Mesenchymal stem cell (in vitro differentiated cells and primary cell): ENCODE measurements around the gene CYFIP2.

Experiments
- DNase-seq: peaks from one replicate; pipeline ENCODE4 v3.0.0-alpha.2; 2013
- H2AFZ ChIP-seq: one replicate; pipeline ENCODE4 v1.6.1; 2013; ENCODE audit warnings: low read depth, mild to moderate bottlenecking, control low read depth, inconsistent platforms, low read length, moderate library complexity
- H2AK5ac ChIP-seq: 2 replicates; pipeline ENCODE4 v1.6.1; 2013; ENCODE audit warnings: low read length, moderate library complexity, mild to moderate bottlenecking, inconsistent platforms; ENCODE audit not compliant: severe bottlenecking
- H2BK120ac ChIP-seq: one replicate; pipeline ENCODE4 v1.6.1; 2013; ENCODE audit warnings: low read depth, mild to moderate bottlenecking, inconsistent platforms, low read length, moderate library complexity
- H2BK12ac ChIP-seq, 2 experiments: one replicate each; pipeline ENCODE4 v1.6.1; 2013; ENCODE audit warnings: inconsistent platforms in 2 of 2, low read length in 2 of 2, mild to moderate bottlenecking in 2 of 2, moderate library complexity in 2 of 2, control low read depth in 1 of 2
- H2BK15ac ChIP-seq: one replicate; pipeline ENCODE4 v1.6.1; 2013; ENCODE audit warnings: mild to moderate bottlenecking, low read depth, inconsistent platforms; ENCODE audit not compliant: poor library complexity, severe bottlenecking
- H2BK5ac ChIP-seq: 2 replicates; pipeline ENCODE4 v1.6.1; 2013; ENCODE audit warnings: low read depth, mild to moderate bottlenecking, low read length, control low read depth, inconsistent platforms; ENCODE audit not compliant: poor library complexity, severe bottlenecking
- H3K14ac ChIP-seq, 2 experiments: one replicate each; pipeline ENCODE4 v1.6.1; 2013; ENCODE audit warnings: inconsistent platforms in 2 of 2, low read length in 2 of 2, control low read depth in 1 of 2, mild to moderate bottlenecking in 1 of 2, moderate library complexity in 1 of 2
- H3K18ac ChIP-seq, 2 experiments: one replicate each; pipeline ENCODE4 v1.6.1; 2013; ENCODE audit warnings: inconsistent platforms in 2 of 2, low read length in 2 of 2, control low read depth in 1 of 2, low read depth in 1 of 2, mild to moderate bottlenecking in 1 of 2
- H3K23ac ChIP-seq, 2 experiments: one replicate each; pipeline ENCODE4 v1.6.1; 2013; ENCODE audit warnings: inconsistent platforms in 2 of 2, low read length in 2 of 2, mild to moderate bottlenecking in 2 of 2, moderate library complexity in 2 of 2, control low read depth in 1 of 2
- H3K27ac ChIP-seq: 2 replicates; pipeline ENCODE4 v1.5.1; 2013; ENCODE audit warnings: mild to moderate bottlenecking, moderate library complexity, low read length, control low read depth, inconsistent platforms; ENCODE audit not compliant: poor library complexity, severe bottlenecking
- H3K27me3 ChIP-seq, 2 experiments: 2 replicates each; pipeline versions ENCODE4 v1.6.1 to v1.7.0; 2013; ENCODE audit warnings: low read length in 2 of 2, mild to moderate bottlenecking in 2 of 2, moderate library complexity in 2 of 2, control low read depth in 1 of 2, inconsistent platforms in 1 of 2; ENCODE audit not compliant: control insufficient read depth in 1 of 2, insufficient read depth in 1 of 2
- H3K36me3 ChIP-seq, 2 experiments: 2 replicates each; pipeline versions ENCODE4 v1.6.1 to v1.7.0; 2013; ENCODE audit warnings: low read length in 2 of 2, control low read depth in 1 of 2, inconsistent platforms in 1 of 2, low read depth in 1 of 2, mild to moderate bottlenecking in 1 of 2; ENCODE audit not compliant: insufficient read depth in 2 of 2, control insufficient read depth in 1 of 2
- H3K4ac ChIP-seq, 2 experiments: one replicate each; pipeline ENCODE4 v1.6.1; 2013; ENCODE audit warnings: inconsistent platforms in 2 of 2, low read length in 2 of 2, mild to moderate bottlenecking in 2 of 2, moderate library complexity in 2 of 2, control low read depth in 1 of 2, low read depth in 1 of 2
- H3K4me1 ChIP-seq: 2 replicates; pipeline ENCODE4 v1.6.1; 2013; ENCODE audit warnings: low read depth, low read length, control low read depth; ENCODE audit not compliant: control insufficient read depth, insufficient read depth
- H3K4me2 ChIP-seq: 2 replicates; pipeline ENCODE4 v1.6.1; 2013; ENCODE audit warnings: low read length, mild to moderate bottlenecking, inconsistent platforms; ENCODE audit not compliant: poor library complexity, severe bottlenecking
- H3K4me3 ChIP-seq, 2 experiments: 2 replicates each; pipeline versions ENCODE4 v1.5.1 to v1.7.0; 2013; ENCODE audit warnings: low read length in 2 of 2, mild to moderate bottlenecking in 2 of 2, control low read depth in 1 of 2, low read depth in 1 of 2; ENCODE audit not compliant: insufficient read depth in 1 of 2
- H3K79me1 ChIP-seq: replicated peaks from 2 replicates; pipeline ENCODE4 v1.6.1; 2013; ENCODE audit warnings: mild to moderate bottlenecking, control low read depth, low read length, inconsistent platforms; ENCODE audit not compliant: poor library complexity, severe bottlenecking
- H3K9ac ChIP-seq: 2 replicates; pipeline ENCODE4 v1.7.0; 2013; ENCODE audit warnings: mild to moderate bottlenecking, low read length, moderate library complexity
- H3K9me3 ChIP-seq: 2 replicates; pipeline ENCODE4 v1.7.0; 2013; ENCODE audit warnings: mild to moderate bottlenecking, low read length; ENCODE audit not compliant: control insufficient read depth
- H4K8ac ChIP-seq: one replicate; pipeline ENCODE4 v1.6.1; 2013; ENCODE audit warnings: inconsistent platforms, mild to moderate bottlenecking, low read length, moderate library complexity
- H4K91ac ChIP-seq: one replicate; pipeline ENCODE4 v1.6.1; 2013; ENCODE audit warnings: mild to moderate bottlenecking, low read length, inconsistent platforms
- WGBS: methylation state at CpG from one replicate; pipeline ENCODE4 v1.1.7; 2013; ENCODE audit warnings: mixed read lengths; 5-methylcytosine and 5-hydroxymethylcytosine counted together

The CYFIP2 gene

DNA sequence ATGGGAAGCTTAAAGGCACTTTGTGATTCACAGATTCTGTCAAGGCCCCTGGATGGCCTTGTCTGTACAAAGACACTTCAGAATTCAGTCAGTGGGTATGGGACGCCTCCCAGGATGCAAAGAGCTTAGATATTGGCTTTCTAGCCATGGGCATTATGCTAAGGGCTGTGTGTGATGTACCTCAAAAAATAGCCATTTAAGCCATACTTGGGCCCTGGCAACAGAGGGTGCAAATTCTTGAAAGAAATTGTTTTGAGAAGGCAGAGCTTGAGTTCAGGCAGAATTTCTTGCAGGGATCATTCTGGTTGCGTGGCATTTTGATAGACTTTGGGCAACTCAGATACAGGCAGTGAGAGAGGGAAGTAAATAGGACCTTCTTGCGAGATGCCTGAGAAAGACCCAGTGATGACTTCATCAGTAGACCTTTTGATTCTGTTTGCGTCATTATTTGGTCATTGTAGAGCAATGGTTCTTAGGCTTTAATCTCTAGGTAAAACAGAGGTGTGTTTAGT is 3.9 kb downstream of the CYFIP2 start:
- H2BK15ac ChIP-seq: no peak overlapping the region
- no peak overlapping the region for H3K18ac ChIP-seq
- no peak overlapping the region for H3K23ac ChIP-seq
- no peak overlapping the region for H4K8ac ChIP-seq
- H4K91ac ChIP-seq: no peak overlapping the region
- no peak overlapping the region for H3K4me3 ChIP-seq
- 91% methylated on average over 4 of the region's 4 CpGs for WGBS
- peaks cover 15% of the 10 kb centered on the region for H3K4me1 ChIP-seq
- H2AFZ ChIP-seq: no peak overlapping the region
- no peak overlapping the region for H2BK5ac ChIP-seq
- H3K27me3 ChIP-seq: peaks cover 0 to 4% of the 10 kb centered on the region in 2 experiments
- no peak overlapping the region for H3K27ac ChIP-seq
- no peak overlapping the region for H2BK120ac ChIP-seq
- peaks cover 0 to 5% of the 10 kb centered on the region in 2 experiments for H3K36me3 ChIP-seq
- no peak overlapping the region for H3K9ac ChIP-seq
- H2AK5ac ChIP-seq: no peak overlapping the region
- no peak for DNase-seq
- H3K79me1 ChIP-seq: peaks cover 41% of the 10 kb centered on the region
- H3K14ac ChIP-seq: no peak overlapping the region
- no peak overlapping the region for H2BK12ac ChIP-seq
- H3K4me2 ChIP-seq: no peak overlapping the region
- H3K4ac ChIP-seq: no peak overlapping the region
- H3K9me3 ChIP-seq: no peaks in the 10 kb centered on the region

DNA sequence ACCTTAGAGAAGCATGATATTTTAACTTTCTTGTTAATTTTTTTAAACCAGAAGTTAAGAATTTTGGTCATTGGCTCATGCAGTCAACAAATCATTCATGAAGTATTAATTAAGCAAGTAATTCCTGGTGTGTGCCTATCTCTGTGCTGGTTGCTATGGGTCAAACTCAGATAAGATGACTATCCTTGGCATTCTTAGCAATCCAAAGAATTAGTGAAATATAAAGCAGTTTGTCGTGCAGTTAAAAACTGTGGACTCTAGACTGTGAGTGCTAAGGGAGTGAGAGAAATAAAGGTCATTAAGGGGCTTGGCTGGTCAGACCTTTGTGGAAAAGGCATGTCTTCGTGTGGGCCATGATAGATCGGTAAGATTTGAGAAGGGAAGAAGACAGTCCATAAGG is 4.8 kb downstream of the CYFIP2 start:
- DNase-seq: no peak

DNA sequence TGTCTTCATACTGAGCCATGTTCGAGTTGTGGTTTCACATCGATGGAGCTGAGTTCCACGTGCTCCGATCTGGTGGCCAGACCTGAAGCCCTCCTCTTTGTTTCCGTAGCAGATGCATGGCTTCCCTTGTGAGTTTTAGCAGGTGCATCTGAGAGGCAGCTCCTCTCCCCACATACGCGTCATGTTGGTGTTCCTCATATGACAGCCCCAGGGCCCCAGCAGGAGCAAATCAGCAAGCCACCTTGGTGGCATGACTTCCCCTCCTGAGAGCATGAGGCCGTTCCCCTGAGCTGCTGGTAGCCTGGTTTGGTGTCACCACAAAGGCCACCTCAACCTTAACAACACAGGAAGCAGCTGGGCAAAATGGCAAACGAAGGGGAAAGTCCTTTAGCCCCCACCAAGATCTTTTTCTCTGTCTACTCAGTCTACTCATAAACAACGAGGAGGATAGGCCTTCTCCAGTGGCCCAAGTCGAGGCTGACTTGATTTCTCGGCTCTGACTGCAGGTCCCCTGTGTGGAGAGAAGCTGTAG is 5.9 kb downstream of the CYFIP2 start:
- Histone ChIP-seq H2AFZ (no peak overlapping the region), H2BK15ac (no peak overlapping the region), H3K79me1 (peaks cover 38% of the 10 kb centered on the region), H3K27me3 (peaks cover 0 to 4% of the 10 kb centered on the region in 2 experiments), H3K14ac (no peak overlapping the region), H4K8ac (no peak overlapping the region), H2BK12ac (no peak overlapping the region), H3K4me2 (no peak overlapping the region), H3K9me3 (no peaks in the 10 kb centered on the region), H3K9ac (no peak overlapping the region), H3K18ac (no peak overlapping the region), H2AK5ac (no peak overlapping the region), H3K4me1 (peaks cover 7% of the 10 kb centered on the region), H2BK5ac (no peak overlapping the region), H3K27ac (no peak overlapping the region), H3K36me3 (peaks cover 0 to 5% of the 10 kb centered on the region in 2 experiments), H4K91ac (no peak overlapping the region), H3K23ac (no peak overlapping the region), H3K4me3 (no peak overlapping the region), H2BK120ac (no peak overlapping the region), H3K4ac (no peak overlapping the region)
- WGBS: 92% methylated on average over 11 of the region's 12 CpGs
- no peak for DNase-seq

More for the DNA sequence above, 4.8 kb downstream of the CYFIP2 start:
- Histone ChIP-seq H3K4me1 (peaks cover 12% of the 10 kb centered on the region), H3K9ac (no peak overlapping the region), H2BK5ac (no peak overlapping the region), H4K91ac (no peak overlapping the region), H3K79me1 (peaks cover 41% of the 10 kb centered on the region), H3K18ac (no peak overlapping the region), H3K27ac (no peak overlapping the region), H4K8ac (no peak overlapping the region), H2AFZ (no peak overlapping the region), H3K14ac (no peak overlapping the region), H3K4me2 (no peak overlapping the region), H2BK15ac (no peak overlapping the region), H3K4ac (no peak overlapping the region), H2BK12ac (no peak overlapping the region), H3K23ac (no peak overlapping the region), H2AK5ac (no peak overlapping the region), H3K27me3 (peaks cover 0 to 4% of the 10 kb centered on the region in 2 experiments), H3K9me3 (no peaks in the 10 kb centered on the region), H2BK120ac (no peak overlapping the region), H3K36me3 (peaks cover 0 to 5% of the 10 kb centered on the region in 2 experiments), H3K4me3 (no peak overlapping the region)
- 74% methylated on average over 3 of the region's 3 CpGs for WGBS

DNA sequence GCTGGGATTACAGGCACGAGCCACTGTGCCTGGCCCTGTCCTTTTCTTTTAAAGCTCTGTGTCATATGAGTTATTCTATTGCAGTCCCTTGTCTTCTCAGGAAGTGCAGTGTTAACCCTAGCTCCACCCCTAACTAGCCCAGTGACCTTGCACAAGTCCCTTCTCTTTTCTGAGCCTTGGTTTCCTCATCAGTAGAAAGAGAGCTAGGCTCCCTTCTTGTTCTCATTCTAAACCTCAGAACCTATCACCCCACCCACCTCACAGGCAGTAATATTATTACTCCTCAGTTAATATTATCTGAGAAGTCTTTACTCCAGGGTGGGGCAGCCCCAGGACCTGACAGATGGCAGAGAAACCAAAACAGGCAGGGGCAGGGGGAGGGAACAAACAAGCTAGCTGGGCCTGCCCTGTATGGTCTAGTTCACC is 7.2 kb downstream of the CYFIP2 start:
- no peak for DNase-seq
- H2BK12ac ChIP-seq: no peak overlapping the region
- H3K23ac ChIP-seq: no peak overlapping the region
- H2BK15ac ChIP-seq: no peak overlapping the region
- no peak overlapping the region for H2BK120ac ChIP-seq
- no peaks in the 10 kb centered on the region for H3K27me3 ChIP-seq
- H3K79me1 ChIP-seq: peaks cover 32% of the 10 kb centered on the region
- H3K4me2 ChIP-seq: no peak overlapping the region
- no peaks in the 10 kb centered on the region for H3K9me3 ChIP-seq
- H2AFZ ChIP-seq: no peak overlapping the region
- no peak overlapping the region for H4K91ac ChIP-seq
- no peak overlapping the region for H3K4ac ChIP-seq
- H2BK5ac ChIP-seq: no peak overlapping the region
- no peak overlapping the region for H3K14ac ChIP-seq
- H3K9ac ChIP-seq: no peak overlapping the region
- WGBS: 65% methylated on average over 1 of the region's 1 CpG
- no peak overlapping the region for H2AK5ac ChIP-seq
- peaks cover 0 to 5% of the 10 kb centered on the region in 2 experiments for H3K36me3 ChIP-seq
- H3K4me1 ChIP-seq: peaks cover 2% of the 10 kb centered on the region
- no peak overlapping the region for H3K18ac ChIP-seq
- H4K8ac ChIP-seq: no peak overlapping the region
- H3K27ac ChIP-seq: no peak overlapping the region
- no peak overlapping the region for H3K4me3 ChIP-seq
